Measurements from ENCODE around the gene LRRC49.

LRRC49 gene

GRCh38 chr15:71010472-71010871 is 117.8 kb downstream of the LRRC49 start:
- Histone ChIP-seq H3K79me2 (ENCODE audit: low read length) (no peaks in the 10 kb centered on the region), H3K4me3 (ENCODE audit: low read length) (no peak overlapping the region), H3K4me1 (ENCODE audit: low read length) (peaks cover 18% of the 10 kb centered on the region), H3K9ac (ENCODE audit: low read length) (no peak overlapping the region), H3K27me3 (ENCODE audit: low read depth, low read length) (peaks cover 19% of the 10 kb centered on the region; the same call in 1 of the 2 replicates), H2AFZ (ENCODE audit: low read depth, low read length) (no peak overlapping the region), H3K27ac (ENCODE audit: low read length) (no peak overlapping the region), H4K20me1 (ENCODE audit: insufficient read depth, low read length) (no peaks in the 10 kb centered on the region), H3K36me3 (replicated peaks; ENCODE audit: low read depth, low read length) (no peaks in the 10 kb centered on the region), H3K4me2 (ENCODE audit: low read length) (peak overlapping the region; percentile 25), H3K9me3 (ENCODE audit: insufficient read depth, low read length) (no peaks in the 10 kb centered on the region)
- TF ChIP-seq EZH2phosphoT487 (IDR thresholded peaks at IDR 0.05; ENCODE audit: low read depth) (no peak), CTCF (IDR thresholded peaks at IDR 0.05; ENCODE audit: low read depth, low read length) (no peak)

GRCh38 chr15:71010997-71011396 is 118.4 kb downstream of the LRRC49 start:
- Histone ChIP-seq H2AFZ (ENCODE audit: low read depth, low read length) (no peak overlapping the region), H4K20me1 (ENCODE audit: insufficient read depth, low read length) (no peaks in the 10 kb centered on the region), H3K9me3 (ENCODE audit: insufficient read depth, low read length) (no peaks in the 10 kb centered on the region), H3K79me2 (ENCODE audit: low read length) (no peaks in the 10 kb centered on the region), H3K27me3 (ENCODE audit: low read depth, low read length) (peaks cover 17% of the 10 kb centered on the region; the same call in 1 of the 2 replicates), H3K36me3 (replicated peaks; ENCODE audit: low read depth, low read length) (no peaks in the 10 kb centered on the region), H3K4me1 (ENCODE audit: low read length) (peaks cover 18% of the 10 kb centered on the region), H3K9ac (ENCODE audit: low read length) (no peak overlapping the region), H3K4me2 (ENCODE audit: low read length) (peak overlapping the region; percentile 25), H3K27ac (ENCODE audit: low read length) (no peak overlapping the region), H3K4me3 (ENCODE audit: low read length) (no peak overlapping the region)
- TF ChIP-seq CTCF (IDR thresholded peaks at IDR 0.05; ENCODE audit: low read depth, low read length), result no peak

DNA sequence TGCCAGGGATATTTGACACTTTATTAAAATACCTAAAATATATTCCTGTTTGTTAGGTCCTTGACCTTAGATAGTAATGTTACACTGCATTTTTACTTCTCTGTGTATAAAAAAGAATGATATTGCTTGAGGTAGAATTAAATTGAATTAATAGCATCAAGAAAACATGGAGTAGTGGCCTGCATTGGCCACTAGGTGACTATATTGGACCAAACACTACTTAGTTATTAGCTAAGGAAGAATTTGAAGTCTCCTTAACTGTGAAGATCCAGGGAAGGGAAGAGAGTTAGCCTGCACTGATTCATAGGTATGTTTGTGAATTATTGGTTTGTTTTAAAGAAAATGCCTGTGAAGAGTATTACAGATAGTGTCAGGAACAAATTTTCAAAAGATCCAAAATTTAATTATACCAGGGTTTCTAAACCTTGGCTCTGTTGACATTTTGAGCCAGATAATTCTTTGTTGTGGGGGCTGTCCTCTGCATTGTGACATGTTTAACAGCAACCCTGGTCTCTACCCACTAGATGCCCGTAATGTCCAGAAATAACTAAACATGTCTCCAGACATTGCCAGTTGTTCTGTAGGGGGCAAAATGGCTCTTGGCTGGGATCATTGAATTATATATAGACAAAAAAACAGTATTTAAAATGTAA is 119.0 kb downstream of the LRRC49 start:
- TF ChIP-seq CTCF (IDR thresholded peaks at IDR 0.05; ENCODE audit: low read depth, low read length), result peak; percentile 93
- TF ChIP-seq EZH2phosphoT487 (IDR thresholded peaks at IDR 0.05; ENCODE audit: low read depth), result no peak
- Histone ChIP-seq H3K4me2 (ENCODE audit: low read length) (no peak overlapping the region), H3K4me3 (ENCODE audit: low read length) (no peak overlapping the region), H3K4me1 (ENCODE audit: low read length) (peaks cover 18% of the 10 kb centered on the region), H3K36me3 (replicated peaks; ENCODE audit: low read depth, low read length) (no peaks in the 10 kb centered on the region), H4K20me1 (ENCODE audit: insufficient read depth, low read length) (no peaks in the 10 kb centered on the region), H2AFZ (ENCODE audit: low read depth, low read length) (no peak overlapping the region), H3K79me2 (ENCODE audit: low read length) (no peaks in the 10 kb centered on the region), H3K27me3 (ENCODE audit: low read depth, low read length) (peaks cover 16% of the 10 kb centered on the region; the same call in 1 of the 2 replicates), H3K27ac (ENCODE audit: low read length) (no peak overlapping the region), H3K9ac (ENCODE audit: low read length) (no peak overlapping the region), H3K9me3 (ENCODE audit: insufficient read depth, low read length) (no peaks in the 10 kb centered on the region)

DNA sequence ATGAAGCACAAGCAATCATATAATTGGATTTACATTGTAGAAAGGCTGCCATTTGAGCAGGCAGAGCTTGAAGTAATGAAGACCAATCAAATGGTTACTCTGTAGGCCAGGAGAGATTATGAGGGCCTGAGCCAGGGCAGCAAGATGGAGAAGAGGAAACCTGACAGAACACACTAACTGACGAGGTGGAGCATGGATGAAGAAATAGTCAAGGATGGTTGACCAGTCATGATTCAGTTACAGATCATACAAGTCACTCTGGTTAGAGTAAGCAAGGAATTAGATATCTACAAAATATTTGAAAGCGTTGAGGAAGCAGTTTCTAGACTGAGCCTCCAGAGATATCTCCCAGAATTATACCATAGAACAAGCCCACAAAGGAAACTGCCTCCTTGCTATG is 120.8 kb downstream of the LRRC49 start:
- no peaks in the 10 kb centered on the region for H3K36me3 ChIP-seq (replicated peaks; ENCODE audit: low read depth, low read length)
- no peak overlapping the region for H3K9ac ChIP-seq (ENCODE audit: low read length)
- H3K4me3 ChIP-seq (ENCODE audit: low read length), result no peak overlapping the region
- no peaks in the 10 kb centered on the region for H3K79me2 ChIP-seq (ENCODE audit: low read length)
- H3K4me2 ChIP-seq (ENCODE audit: low read length), result no peak overlapping the region
- no peak overlapping the region for H3K27ac ChIP-seq (ENCODE audit: low read length)
- no peaks in the 10 kb centered on the region for H3K9me3 ChIP-seq (ENCODE audit: insufficient read depth, low read length)
- H2AFZ ChIP-seq (ENCODE audit: low read depth, low read length), result no peak overlapping the region
- TF ChIP-seq EZH2phosphoT487 (IDR thresholded peaks at IDR 0.05; ENCODE audit: low read depth), result no peak
- no peak for TF ChIP-seq CTCF (IDR thresholded peaks at IDR 0.05; ENCODE audit: low read depth, low read length)
- H3K4me1 ChIP-seq (ENCODE audit: low read length), result peaks cover 18% of the 10 kb centered on the region
- no peaks in the 10 kb centered on the region for H4K20me1 ChIP-seq (ENCODE audit: insufficient read depth, low read length)
- H3K27me3 ChIP-seq (ENCODE audit: low read depth, low read length), result peaks cover 16% of the 10 kb centered on the region; the same call in 1 of the 2 replicates
